ENCODE data around the gene METTL21C. TPM values are rescaled to one million over a fixed set of nuclear protein-coding genes. Genes with fewer than 3 reads are reported as not detected.

The METTL21C gene
- total RNA-seq, 1 donor from 2014 or later: not detected

GRCh38 chr13:102654756-102655155 is 40.1 kb downstream of the METTL21C start:
- TF ChIP-seq CTCF (conservative IDR thresholded peaks at IDR 0.05; ENCODE audit: low read depth, low read length): no peak
- H3K4me3 ChIP-seq (ENCODE audit: low read depth, low read length): no peak overlapping the region
- DNase-seq (ENCODE audit: low read depth): no peak

- no peak overlapping the region for H3K4me3 ChIP-seq (ENCODE audit: low read depth, low read length)
- no peak for TF ChIP-seq CTCF (conservative IDR thresholded peaks at IDR 0.05; ENCODE audit: low read depth, low read length)
- no peak for DNase-seq (ENCODE audit: low read depth)
These were observed 43.0 kb downstream of the METTL21C start for GRCh38 chr13:102651892-102652291.

GRCh38 chr13:102651392-102651791 is 43.5 kb downstream of the METTL21C start:
- no peak for DNase-seq (ENCODE audit: low read depth)
- no peak for TF ChIP-seq CTCF (conservative IDR thresholded peaks at IDR 0.05; ENCODE audit: low read depth, low read length)
- H3K4me3 ChIP-seq (ENCODE audit: low read depth, low read length): no peak overlapping the region

GRCh38 chr13:102650444-102650843 is 44.4 kb downstream of the METTL21C start:
- DNase-seq (ENCODE audit: low read depth): no peak
- H3K4me3 ChIP-seq (ENCODE audit: low read depth, low read length): no peak overlapping the region
- TF ChIP-seq CTCF (conservative IDR thresholded peaks at IDR 0.05; ENCODE audit: low read depth, low read length): no peak

- no peak for TF ChIP-seq CTCF (conservative IDR thresholded peaks at IDR 0.05; ENCODE audit: low read depth, low read length)
- no peak overlapping the region for H3K4me3 ChIP-seq (ENCODE audit: low read depth, low read length)
- DNase-seq (ENCODE audit: low read depth): no peak
These were observed 46.8 kb downstream of the METTL21C start for GRCh38 chr13:102648046-102648445.

- no peak overlapping the region for H3K4me3 ChIP-seq (ENCODE audit: low read depth, low read length)
- no peak for DNase-seq (ENCODE audit: low read depth)
- TF ChIP-seq CTCF (conservative IDR thresholded peaks at IDR 0.05; ENCODE audit: low read depth, low read length): no peak
These were observed 49.1 kb downstream of the METTL21C start for GRCh38 chr13:102645701-102646100.

- no peak for TF ChIP-seq CTCF (conservative IDR thresholded peaks at IDR 0.05; ENCODE audit: low read depth, low read length)
- no peak overlapping the region for H3K4me3 ChIP-seq (ENCODE audit: low read depth, low read length)
- no peak for DNase-seq (ENCODE audit: low read depth)
These were observed 51.2 kb downstream of the METTL21C start for GRCh38 chr13:102643656-102644055.

Data from epithelial cell of proximal tubule (primary cell).